CD4-positive, CD25-positive, alpha-beta regulatory T cell (primary cell): Measurements from ENCODE around the gene OTOG. TPM values are rescaled to one million over a fixed set of nuclear protein-coding genes. Genes with fewer than 3 reads are reported as not detected.

ENCODE experiments used
- ATAC-seq, 2 donors: fragments of 150-1000 bp; cut with Tn5 transposase; one replicate each; pipeline ENCODE4 v1.10.0; 2021; ENCODE audit warnings: low read depth in 2 of 2, moderate number of reproducible peaks in 2 of 2, moderate library complexity in 1 of 2
- DNase-seq, 3 donors: peaks; one replicate each; pipeline versions ENCODE4 v3.0.0 to v3.0.0-alpha.2; 2012 to 2022; ENCODE audit warnings: mixed read lengths in 1 of 3
- H3K27ac ChIP-seq: one replicate; pipeline ENCODE4 v1.7.0; 2013; ENCODE audit warnings: mild to moderate bottlenecking, low read length; ENCODE audit not compliant: insufficient read depth, poor library complexity, severe bottlenecking
- H3K27me3 ChIP-seq: one replicate; pipeline ENCODE4 v1.7.0; 2013; ENCODE audit warnings: low read length; ENCODE audit not compliant: control insufficient read depth, insufficient read depth
- H3K36me3 ChIP-seq: one replicate; pipeline ENCODE4 v1.7.0; 2013; ENCODE audit warnings: mild to moderate bottlenecking, low read length, moderate library complexity; ENCODE audit not compliant: control insufficient read depth, insufficient read depth
- H3K4me1 ChIP-seq: 2 replicates; pipeline ENCODE4 v1.7.0; 2013; ENCODE audit warnings: mild to moderate bottlenecking, low read length; ENCODE audit not compliant: insufficient read depth, control insufficient read depth, poor library complexity, severe bottlenecking
- H3K4me3 ChIP-seq: one replicate; pipeline ENCODE4 v1.7.0; 2013; ENCODE audit warnings: low read depth, mild to moderate bottlenecking, low read length, moderate library complexity
- H3K9me3 ChIP-seq, 2 experiments: 1 replicate in 1 of 2; 2 replicates in 1 of 2; pipeline ENCODE4 v1.7.0; 2013; ENCODE audit warnings: low read length in 2 of 2, mild to moderate bottlenecking in 1 of 2, moderate library complexity in 1 of 2; ENCODE audit not compliant: control insufficient read depth in 2 of 2
- H3K27ac Mint-ChIP-seq, 3 donors: one replicate each; pipeline ENCODE4 v1.8.0; 2020 to 2022; ENCODE audit warnings: mild to moderate bottlenecking in 3 of 3, mixed read lengths in 3 of 3, moderate library complexity in 2 of 3
- H3K27me3 Mint-ChIP-seq: one replicate; pipeline ENCODE4 v1.8.0; 2022; ENCODE audit warnings: mild to moderate bottlenecking, mixed read lengths
- H3K36me3 Mint-ChIP-seq: one replicate; pipeline ENCODE4 v1.8.0; 2020; ENCODE audit warnings: mixed read lengths
- H3K4me1 Mint-ChIP-seq, 4 donors: one replicate each; pipeline ENCODE4 v1.8.0; 2020 to 2022; ENCODE audit warnings: mixed read lengths in 4 of 4, mild to moderate bottlenecking in 1 of 4
- H3K4me3 Mint-ChIP-seq, 4 donors: one replicate each; pipeline ENCODE4 v1.8.0; 2020 to 2022; ENCODE audit warnings: mild to moderate bottlenecking in 4 of 4, mixed read lengths in 4 of 4, moderate library complexity in 3 of 4
- H3K9me3 Mint-ChIP-seq, 7 donors: one replicate each; pipeline ENCODE4 v1.8.0; 2020 to 2022; ENCODE audit warnings: mixed read lengths in 7 of 7, mild to moderate bottlenecking in 3 of 7, moderate library complexity in 2 of 7
- polyA plus RNA-seq, 4 donors: library from polyadenylated mRNA; unstranded; fragments of 300-500 nt; fragmentation: Illumina TruSeq; gene quantifications; one replicate each; pipeline ENCODE4 v1.2.3, GENCODE V29; 2021
- total RNA-seq: library from RNA; stranded (reverse); gene quantifications from one replicate; pipeline ENCODE4 v1.2.3, GENCODE V29; 2022

Gene OTOG
- total and polyA plus RNA-seq, 5 donors from 2014 or later, result not detected

DNA sequence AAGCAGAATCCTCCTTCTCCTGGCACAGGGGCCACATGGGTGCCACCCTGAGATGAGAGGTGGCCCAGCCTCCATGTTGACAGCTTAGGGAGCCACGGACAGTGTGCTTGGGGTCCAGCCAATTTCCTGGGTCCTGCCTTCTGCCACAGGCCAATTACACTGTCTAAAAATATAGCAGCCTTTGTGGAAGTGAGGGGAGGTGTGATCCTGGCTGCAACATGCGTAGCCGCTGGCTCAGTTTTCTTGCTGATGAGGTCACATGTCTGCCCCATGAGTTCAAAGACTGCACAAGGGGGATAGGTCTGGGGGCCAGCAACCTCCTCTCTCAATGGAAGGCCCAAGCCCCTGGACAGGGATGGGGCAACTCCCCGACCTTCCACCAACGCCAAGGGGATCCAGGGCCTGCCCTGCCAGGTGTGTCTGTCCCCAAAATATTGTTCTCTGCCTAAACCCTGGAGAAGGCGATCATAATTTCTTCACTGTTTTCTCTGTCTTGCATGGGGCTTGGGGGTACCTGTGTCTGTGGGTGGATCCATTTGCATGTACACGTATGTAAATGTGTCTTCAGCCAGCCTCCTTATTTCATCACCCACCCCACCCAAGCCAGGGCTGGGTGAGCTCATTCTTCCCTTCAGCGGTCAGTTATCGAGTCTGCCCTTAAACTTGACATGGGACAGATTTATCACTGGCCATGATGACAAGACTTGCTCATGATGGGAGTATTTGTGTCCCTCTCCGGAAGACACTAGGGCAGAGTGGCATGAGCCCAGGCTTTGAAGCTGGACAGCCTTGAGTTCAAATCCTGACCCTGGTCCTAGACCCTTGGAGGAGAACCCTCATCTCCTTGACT is 59.4 kb downstream of the OTOG start:
- no peak overlapping the region for H3K27ac Mint-ChIP-seq
- peaks cover 8% of the 10 kb centered on the region for H3K27me3 Mint-ChIP-seq
- DNase-seq, result no peak
- no peak overlapping the region for H3K4me3 Mint-ChIP-seq
- H3K4me1 Mint-ChIP-seq, result no peaks in the 10 kb centered on the region
- no peaks in the 10 kb centered on the region for H3K36me3 Mint-ChIP-seq
- no peaks in the 10 kb centered on the region for H3K4me1 ChIP-seq
- H3K27me3 ChIP-seq, result no peaks in the 10 kb centered on the region
- no peaks in the 10 kb centered on the region for H3K36me3 ChIP-seq
- no peak overlapping the region for H3K4me3 ChIP-seq
- H3K27ac ChIP-seq, result no peak overlapping the region
- no peaks in the 10 kb centered on the region for H3K9me3 Mint-ChIP-seq
- no peak for ATAC-seq
- no peaks in the 10 kb centered on the region for H3K9me3 ChIP-seq

DNA sequence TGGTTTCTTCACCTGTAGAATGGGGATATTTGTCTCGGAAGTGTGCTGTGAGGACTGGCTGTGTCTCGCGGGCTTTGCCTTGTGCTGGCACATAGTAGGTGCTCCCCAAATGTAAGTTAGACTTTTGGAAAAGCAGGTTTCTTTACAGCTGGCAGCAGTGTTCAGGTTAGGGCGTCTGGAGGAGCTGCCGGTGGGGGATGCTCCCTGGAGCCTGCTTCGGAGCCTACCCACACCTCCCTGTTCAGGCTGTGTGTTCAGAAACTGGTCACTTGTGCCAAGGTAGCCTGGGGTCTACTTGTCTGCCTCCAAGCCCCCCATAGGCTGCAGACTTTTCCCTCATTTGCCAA is 60.0 kb downstream of the OTOG start:
- no peaks in the 10 kb centered on the region for H3K9me3 Mint-ChIP-seq
- H3K4me1 Mint-ChIP-seq, result no peaks in the 10 kb centered on the region
- H3K27me3 Mint-ChIP-seq, result peaks cover 8% of the 10 kb centered on the region
- no peaks in the 10 kb centered on the region for H3K36me3 Mint-ChIP-seq
- no peak overlapping the region for H3K4me3 ChIP-seq
- ATAC-seq (no peak), DNase-seq (no peak)
- H3K27ac Mint-ChIP-seq, result no peak overlapping the region
- H3K4me3 Mint-ChIP-seq, result no peak overlapping the region
- H3K27ac ChIP-seq, result no peak overlapping the region
- H3K9me3 ChIP-seq, result no peaks in the 10 kb centered on the region
- no peaks in the 10 kb centered on the region for H3K36me3 ChIP-seq
- H3K4me1 ChIP-seq, result no peaks in the 10 kb centered on the region
- no peaks in the 10 kb centered on the region for H3K27me3 ChIP-seq

DNA sequence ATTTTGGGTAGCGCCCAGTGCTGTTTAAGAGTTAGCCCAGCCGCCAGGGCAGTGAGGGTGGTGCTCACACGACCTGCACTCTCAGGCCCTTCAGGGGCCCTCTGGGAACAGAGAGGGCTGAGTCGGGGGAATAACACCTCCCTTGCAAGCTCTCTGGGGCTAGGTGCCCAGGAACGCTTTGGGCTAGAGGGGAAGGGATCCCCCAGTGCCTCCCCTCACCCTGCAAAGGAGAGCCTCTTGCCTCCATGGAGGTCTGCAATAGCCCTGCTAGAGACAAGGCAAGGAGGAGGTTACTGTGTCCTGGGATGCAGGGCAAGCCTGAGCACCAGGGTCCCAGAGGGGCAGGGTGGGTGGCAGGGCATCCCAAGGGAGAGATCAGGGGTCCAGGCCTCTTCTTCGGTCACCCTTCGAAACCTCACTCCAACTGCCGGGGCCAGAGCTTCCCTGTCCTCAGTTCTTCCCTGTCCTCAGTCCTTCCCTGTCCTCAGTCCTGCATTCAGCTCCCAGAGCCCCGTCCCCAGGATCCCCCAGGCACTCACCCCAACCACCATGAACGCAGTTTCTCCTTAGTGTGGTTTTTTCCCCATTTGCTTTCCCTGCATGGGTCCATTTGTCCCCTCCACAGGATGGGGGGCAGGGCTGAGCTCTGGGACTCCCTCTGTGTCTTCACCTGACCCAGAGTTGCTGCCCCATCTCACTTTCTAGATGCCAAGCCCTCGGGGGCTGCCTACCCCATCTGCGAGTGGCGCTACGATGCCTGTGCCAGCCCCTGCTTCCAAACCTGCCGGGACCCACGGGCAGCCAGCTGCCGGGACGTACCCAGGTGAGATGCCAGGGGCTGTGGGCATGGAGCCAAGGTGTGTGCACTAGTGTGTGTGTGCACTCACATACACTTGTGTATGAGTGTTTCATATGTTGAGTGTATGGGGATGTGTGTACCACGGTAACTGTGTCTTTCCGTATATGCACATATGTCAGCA is 60.8 kb downstream of the OTOG start:
- no peaks in the 10 kb centered on the region for H3K36me3 ChIP-seq
- Mint-ChIP-seq H3K27ac (peak overlapping the region in 1 of 3 donors; percentile 79), H3K27me3 (peaks cover 13% of the 10 kb centered on the region), H3K4me3 (no peak overlapping the region), H3K9me3 (no peaks in the 10 kb centered on the region), H3K36me3 (no peaks in the 10 kb centered on the region), H3K4me1 (no peaks in the 10 kb centered on the region)
- no peak overlapping the region for H3K4me3 ChIP-seq
- H3K9me3 ChIP-seq, result no peaks in the 10 kb centered on the region
- no peaks in the 10 kb centered on the region for H3K27me3 ChIP-seq
- H3K4me1 ChIP-seq, result no peaks in the 10 kb centered on the region
- ATAC-seq, result no peak
- H3K27ac ChIP-seq, result no peak overlapping the region
- no peak for DNase-seq

GRCh38 chr11:17608821-17609220 is 61.8 kb downstream of the OTOG start:
- no peak for DNase-seq
- Histone ChIP-seq H3K36me3 (no peaks in the 10 kb centered on the region), H3K4me3 (no peak overlapping the region), H3K9me3 (no peaks in the 10 kb centered on the region), H3K27me3 (no peaks in the 10 kb centered on the region), H3K27ac (no peak overlapping the region), H3K4me1 (no peaks in the 10 kb centered on the region)
- Mint-ChIP-seq H3K4me1 (no peaks in the 10 kb centered on the region), H3K27ac (no peak overlapping the region), H3K27me3 (peaks cover 13% of the 10 kb centered on the region), H3K36me3 (no peaks in the 10 kb centered on the region), H3K9me3 (no peaks in the 10 kb centered on the region), H3K4me3 (no peak overlapping the region)
- no peak for ATAC-seq

DNA sequence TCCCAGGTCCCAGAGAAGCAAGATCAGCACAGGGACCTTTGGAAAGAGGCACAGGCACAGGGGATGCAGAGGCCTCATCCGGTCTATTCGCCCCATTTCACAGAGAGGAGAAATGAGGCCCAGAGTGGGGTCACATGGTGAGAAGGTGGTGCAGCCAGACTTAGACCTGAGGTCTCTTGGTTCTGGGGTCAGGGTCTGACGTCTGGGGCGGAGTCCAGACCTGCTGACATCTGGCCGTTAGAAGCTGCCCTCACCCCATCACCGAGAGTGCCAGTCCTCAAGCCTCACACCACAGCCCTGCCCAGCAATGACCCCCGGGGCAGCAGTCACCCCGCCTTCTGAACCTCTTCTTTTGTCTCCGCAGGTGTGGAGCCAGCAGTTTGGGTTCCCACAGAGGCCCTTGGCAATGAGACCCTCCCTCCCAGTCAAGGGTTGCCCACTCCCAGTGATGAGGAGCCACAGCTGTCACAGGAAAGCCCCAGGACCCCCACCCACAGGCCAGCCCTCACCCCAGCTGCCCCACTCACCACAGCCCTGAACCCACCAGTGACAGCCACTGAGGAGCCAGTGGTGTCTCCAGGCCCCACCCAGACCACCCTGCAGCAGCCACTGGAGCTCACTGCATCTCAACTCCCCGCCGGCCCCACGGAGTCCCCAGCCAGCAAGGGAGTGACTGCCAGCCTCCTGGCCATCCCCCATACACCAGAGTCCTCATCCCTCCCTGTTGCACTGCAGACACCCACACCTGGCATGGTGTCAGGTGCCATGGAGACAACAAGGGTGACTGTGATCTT is 62.4 kb downstream of the OTOG start:
- no peak overlapping the region for H3K27ac ChIP-seq
- H3K4me3 Mint-ChIP-seq, result no peak overlapping the region
- no peaks in the 10 kb centered on the region for H3K9me3 ChIP-seq
- H3K4me1 ChIP-seq, result no peaks in the 10 kb centered on the region
- no peak overlapping the region for H3K27ac Mint-ChIP-seq
- DNase-seq (no peak), ATAC-seq (no peak)
- H3K27me3 ChIP-seq, result no peaks in the 10 kb centered on the region
- peaks cover 13% of the 10 kb centered on the region for H3K27me3 Mint-ChIP-seq
- H3K36me3 ChIP-seq, result no peaks in the 10 kb centered on the region
- H3K4me1 Mint-ChIP-seq, result no peaks in the 10 kb centered on the region
- no peaks in the 10 kb centered on the region for H3K36me3 Mint-ChIP-seq
- no peak overlapping the region for H3K4me3 ChIP-seq
- H3K9me3 Mint-ChIP-seq, result no peaks in the 10 kb centered on the region

- H3K4me1 Mint-ChIP-seq, result no peaks in the 10 kb centered on the region
- ATAC-seq (no peak), DNase-seq (no peak)
- H3K4me3 ChIP-seq, result no peak overlapping the region
- no peaks in the 10 kb centered on the region for H3K36me3 ChIP-seq
- H3K27ac Mint-ChIP-seq, result no peak overlapping the region
- no peaks in the 10 kb centered on the region for H3K9me3 ChIP-seq
- H3K27ac ChIP-seq, result no peak overlapping the region
- H3K9me3 Mint-ChIP-seq, result no peaks in the 10 kb centered on the region
- H3K4me3 Mint-ChIP-seq, result no peak overlapping the region
- H3K27me3 ChIP-seq, result no peaks in the 10 kb centered on the region
- peaks cover 13% of the 10 kb centered on the region for H3K27me3 Mint-ChIP-seq
- H3K36me3 Mint-ChIP-seq, result no peaks in the 10 kb centered on the region
- H3K4me1 ChIP-seq, result no peaks in the 10 kb centered on the region
These were observed 63.2 kb downstream of the OTOG start for GRCh38 chr11:17610085-17610894.

GRCh38 chr11:17611049-17611448 is 64.0 kb downstream of the OTOG start:
- no peaks in the 10 kb centered on the region for H3K27me3 ChIP-seq
- peaks cover 13% of the 10 kb centered on the region for H3K27me3 Mint-ChIP-seq
- no peaks in the 10 kb centered on the region for H3K4me1 ChIP-seq
- H3K9me3 Mint-ChIP-seq, result no peaks in the 10 kb centered on the region
- DNase-seq, result no peak
- H3K27ac ChIP-seq, result no peak overlapping the region
- H3K36me3 ChIP-seq, result no peaks in the 10 kb centered on the region
- no peaks in the 10 kb centered on the region for H3K36me3 Mint-ChIP-seq
- no peak for ATAC-seq
- H3K27ac Mint-ChIP-seq, result no peak overlapping the region
- H3K4me1 Mint-ChIP-seq, result no peaks in the 10 kb centered on the region
- H3K4me3 Mint-ChIP-seq, result no peak overlapping the region
- H3K4me3 ChIP-seq, result no peak overlapping the region
- no peaks in the 10 kb centered on the region for H3K9me3 ChIP-seq
